HepG2 (cell line): ENCODE data around the gene LIME1. TPM values are rescaled to one million over a fixed set of nuclear protein-coding genes. Genes with fewer than 3 reads are reported as not detected.

ENCODE experiments used
- CEBPG ChIP-seq: IDR thresholded peaks from 2 replicates; pipeline ENCODE4 v1.6.1; 2016
- DR1 ChIP-seq: sonication (generic); formaldehyde crosslinking; IDR thresholded peaks from 2 replicates; pipeline ENCODE4 v1.8.0; 2021; ENCODE audit warnings: mild to moderate bottlenecking, missing genetic modification reagents, inconsistent platforms
- FOXK2 ChIP-seq: fragments of 450-650 bp; IDR thresholded peaks from 2 replicates; pipeline ENCODE4 v1.6.1; 2016
- IKZF4 ChIP-seq: sonication (generic); formaldehyde crosslinking; IDR thresholded peaks from 2 replicates; pipeline ENCODE4 v1.5.1; 2020; ENCODE audit warnings: borderline replicate concordance, mild to moderate bottlenecking, low read depth, missing genetic modification reagents; ENCODE audit errors: not compliant biosample characterization
- KDM5A ChIP-seq: fragments of 200-600 bp; sonication (generic); IDR thresholded peaks from 2 replicates; pipeline ENCODE4 v1.7.0; 2018; ENCODE audit warnings: antibody characterized with exemption, mild to moderate bottlenecking, low read length, borderline replicate concordance
- KLF11 ChIP-seq: IDR thresholded peaks from 2 replicates; pipeline ENCODE4 v1.6.1; 2016; ENCODE audit warnings: missing compliant biosample characterization
- MAFG ChIP-seq: sonication (generic); formaldehyde crosslinking; IDR thresholded peaks from 2 replicates; pipeline ENCODE4 v1.5.1; 2020; ENCODE audit warnings: mild to moderate bottlenecking, missing genetic modification reagents
- MZF1 ChIP-seq: sonication (generic); formaldehyde crosslinking; IDR thresholded peaks from 2 replicates; pipeline ENCODE4 v1.8.1; 2023; ENCODE audit warnings: mild to moderate bottlenecking, missing genetic modification reagents, borderline replicate concordance
- NFATC3 ChIP-seq: sonication (generic); formaldehyde crosslinking; IDR thresholded peaks from 2 replicates; pipeline ENCODE4 v1.5.1; 2020; ENCODE audit warnings: mild to moderate bottlenecking, missing genetic modification reagents
- NFYC ChIP-seq: IDR thresholded peaks from 2 replicates; pipeline ENCODE4 v1.6.1; 2016; ENCODE audit warnings: missing genetic modification reagents, missing compliant biosample characterization
- NR2C2 ChIP-seq: sonication (generic); formaldehyde crosslinking; IDR thresholded peaks from 2 replicates; pipeline ENCODE4 v1.4.0; 2020; ENCODE audit warnings: missing genetic modification reagents, mild to moderate bottlenecking, moderate library complexity, borderline replicate concordance
- POLR2AphosphoS5 ChIP-seq: IDR thresholded peaks from 2 replicates; pipeline ENCODE4 v1.6.1; 2012; ENCODE audit warnings: low read depth, low read length
- POLR2G ChIP-seq: fragments of 200-400 bp; formaldehyde crosslinking; IDR thresholded peaks from 2 replicates; pipeline ENCODE4 v1.6.1; 2018; ENCODE audit warnings: mild to moderate bottlenecking, low read depth, low read length, moderate library complexity
- RBFOX2 ChIP-seq: fragments of 200-400 bp; formaldehyde crosslinking; IDR thresholded peaks from 2 replicates; pipeline ENCODE4 v1.6.1; 2017; ENCODE audit warnings: low read depth, mild to moderate bottlenecking, low read length
- RCOR2 ChIP-seq: IDR thresholded peaks from 2 replicates; pipeline ENCODE4 v1.6.1; 2016; ENCODE audit warnings: missing biosample characterization, missing genetic modification reagents
- RELA ChIP-seq: sonication (generic); formaldehyde crosslinking; IDR thresholded peaks from 2 replicates; pipeline ENCODE4 v1.4.0; 2020; ENCODE audit warnings: missing genetic modification reagents
- SAFB2 ChIP-seq: sonication (generic); formaldehyde crosslinking; IDR thresholded peaks from 2 replicates; pipeline ENCODE4 v1.5.1; 2020; ENCODE audit warnings: missing genetic modification reagents, low read depth, mild to moderate bottlenecking, borderline replicate concordance
- SP2 ChIP-seq: sonication (generic); formaldehyde crosslinking; IDR thresholded peaks from 2 replicates; pipeline ENCODE4 v1.5.1; 2020; ENCODE audit warnings: mild to moderate bottlenecking, missing genetic modification reagents
- ZIK1 ChIP-seq: sonication (generic); formaldehyde crosslinking; IDR thresholded peaks from 2 replicates; pipeline ENCODE4 v1.5.0; 2020; ENCODE audit warnings: mild to moderate bottlenecking, low read depth, missing genetic modification reagents, borderline replicate concordance
- ZNF205 ChIP-seq: IDR thresholded peaks from 2 replicates; pipeline ENCODE4 v1.6.1; 2018; ENCODE audit warnings: missing biosample characterization, missing genetic modification reagents
- ZNF230 ChIP-seq: sonication (generic); formaldehyde crosslinking; IDR thresholded peaks from 2 replicates; pipeline ENCODE4 v1.4.0; 2020; ENCODE audit warnings: mild to moderate bottlenecking, missing genetic modification reagents
- ZNF235 ChIP-seq: sonication (generic); formaldehyde crosslinking; IDR thresholded peaks from 2 replicates; pipeline ENCODE4 v1.8.1; 2023; ENCODE audit warnings: mild to moderate bottlenecking, missing genetic modification reagents, borderline replicate concordance
- ZNF549 ChIP-seq: sonication (generic); formaldehyde crosslinking; IDR thresholded peaks from 2 replicates; pipeline ENCODE4 v1.5.0; 2020; ENCODE audit warnings: missing genetic modification reagents
- ZNF615 ChIP-seq: sonication (generic); formaldehyde crosslinking; IDR thresholded peaks from 2 replicates; pipeline ENCODE4 v1.5.0; 2020; ENCODE audit warnings: mild to moderate bottlenecking, missing genetic modification reagents, borderline replicate concordance
- polyA plus RNA-seq, 8 experiments: library from polyadenylated mRNA; depleted of rRNA in 3 of 8; stranded (reverse) in 7 of 8; unstranded in 1 of 8; fragments of >200 nt; fragmentation: Illumina TruSeq in 4 of 8; extraction: Trizol in 4 of 8; gene quantifications; 2 replicates each; pipeline versions ENCODE4 v1.2.1 to v1.2.3, GENCODE V29; 2011 to 2016; ENCODE audit warnings: low read depth in 4 of 8, missing spikeins in 1 of 8, mixed read lengths in 1 of 8; ENCODE audit not compliant: insufficient read depth in 1 of 8
- total RNA-seq, 5 experiments: library from RNA; depleted of rRNA; stranded (reverse); fragments of >200 nt; fragmentation: Illumina TruSeq; extraction: Trizol; gene quantifications; 2 replicates each; pipeline ENCODE4 v1.2.3, GENCODE V29; 2016; ENCODE audit warnings: low read depth in 1 of 5
- TF ChIP-seq, protein P1 (sequence below): sonication (generic); formaldehyde crosslinking; IDR thresholded peaks from 2 replicates; pipeline ENCODE4 v1.4.0; 2020; ENCODE audit warnings: mild to moderate bottlenecking, missing genetic modification reagents, borderline replicate concordance
- TF ChIP-seq, protein P2 (sequence below): sonication (generic); formaldehyde crosslinking; IDR thresholded peaks from 2 replicates; pipeline ENCODE4 v1.4.0; 2020; ENCODE audit warnings: missing genetic modification reagents, mild to moderate bottlenecking, borderline replicate concordance

Gene LIME1
- total and polyA plus RNA-seq, 2 of the 13 experiments (the other 11 are each of a cell fraction or from before 2014, with no cell fraction given), result 13.0 to 61.5 TPM

DNA sequence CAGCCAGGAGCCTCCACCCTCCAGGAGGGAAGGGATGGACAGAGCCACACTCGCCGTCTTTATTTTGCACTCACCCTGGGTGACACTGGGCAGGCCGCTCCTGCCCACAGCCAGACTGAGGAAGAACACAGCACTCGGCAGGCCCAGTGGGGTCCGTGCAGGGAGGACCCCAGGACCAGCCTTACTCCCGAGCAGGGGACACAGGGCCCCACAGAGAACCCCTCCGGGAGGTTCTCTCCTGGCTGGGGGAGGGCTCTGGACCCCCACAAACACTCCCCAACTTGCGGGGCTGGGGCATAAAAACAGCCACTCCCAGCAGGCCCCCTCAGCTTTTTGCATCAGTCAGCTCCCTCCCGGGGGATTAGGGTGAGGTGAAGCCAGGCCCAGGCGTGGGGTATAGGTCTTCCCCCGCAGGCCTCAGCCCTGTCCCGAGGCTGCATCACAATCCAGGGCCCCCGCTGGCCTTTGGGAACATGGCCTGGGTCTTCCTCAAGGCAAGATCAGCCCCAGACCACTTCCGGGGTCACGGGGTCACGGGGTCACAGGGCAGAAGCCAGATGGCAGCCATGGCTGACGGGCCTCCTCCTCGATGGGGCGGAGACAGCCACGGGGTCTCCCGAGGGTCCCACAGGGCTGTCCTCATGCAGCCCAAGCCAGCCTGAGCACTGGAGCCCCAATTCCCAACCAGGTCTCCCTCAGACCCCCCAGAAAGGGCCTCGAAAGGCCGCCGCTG lies 36.8 kb upstream of the LIME1 start (continued):
- TF ChIP-seq IKZF4 (no peak), ZNF615 (CRISPR knock-in tag) (no peak), ZNF230 (CRISPR knock-in tag) (0 out of 2 replicates have a peak, but pooled peaks have one; percentile 51), FOXK2 (no peak), NR2C2 (CRISPR knock-in tag) (peak; percentile 91), RBFOX2 (peak; percentile 29), ZIK1 (no peak), ZNF235 (CRISPR knock-in tag) (peak; percentile 55; the same call in 1 of the 2 replicates), KLF11 (CRISPR knock-in tag) (no peak), NFYC (CRISPR knock-in tag) (no peak), CEBPG (no peak), ZNF205 (CRISPR knock-in tag) (no peak), POLR2G (peak; percentile 12; the same call in 1 of the 2 replicates), DR1 (peak; percentile 40; the same call in 1 of the 2 replicates), NFATC3 (CRISPR knock-in tag) (0 out of 2 replicates have a peak, but pooled peaks have one; percentile 40), ZNF549 (CRISPR knock-in tag) (no peak), RELA (CRISPR knock-in tag) (no peak), RCOR2 (CRISPR knock-in tag) (no peak), KDM5A (no peak), SAFB2 (no peak), SP2 (CRISPR knock-in tag) (0 out of 2 replicates have a peak, but pooled peaks have one; percentile 22), MAFG (no peak), POLR2AphosphoS5 (0 out of 2 replicates have a peak, but pooled peaks have one; percentile 1), MZF1 (CRISPR knock-in tag) (no peak)
- TF ChIP-seq, protein P1, sequence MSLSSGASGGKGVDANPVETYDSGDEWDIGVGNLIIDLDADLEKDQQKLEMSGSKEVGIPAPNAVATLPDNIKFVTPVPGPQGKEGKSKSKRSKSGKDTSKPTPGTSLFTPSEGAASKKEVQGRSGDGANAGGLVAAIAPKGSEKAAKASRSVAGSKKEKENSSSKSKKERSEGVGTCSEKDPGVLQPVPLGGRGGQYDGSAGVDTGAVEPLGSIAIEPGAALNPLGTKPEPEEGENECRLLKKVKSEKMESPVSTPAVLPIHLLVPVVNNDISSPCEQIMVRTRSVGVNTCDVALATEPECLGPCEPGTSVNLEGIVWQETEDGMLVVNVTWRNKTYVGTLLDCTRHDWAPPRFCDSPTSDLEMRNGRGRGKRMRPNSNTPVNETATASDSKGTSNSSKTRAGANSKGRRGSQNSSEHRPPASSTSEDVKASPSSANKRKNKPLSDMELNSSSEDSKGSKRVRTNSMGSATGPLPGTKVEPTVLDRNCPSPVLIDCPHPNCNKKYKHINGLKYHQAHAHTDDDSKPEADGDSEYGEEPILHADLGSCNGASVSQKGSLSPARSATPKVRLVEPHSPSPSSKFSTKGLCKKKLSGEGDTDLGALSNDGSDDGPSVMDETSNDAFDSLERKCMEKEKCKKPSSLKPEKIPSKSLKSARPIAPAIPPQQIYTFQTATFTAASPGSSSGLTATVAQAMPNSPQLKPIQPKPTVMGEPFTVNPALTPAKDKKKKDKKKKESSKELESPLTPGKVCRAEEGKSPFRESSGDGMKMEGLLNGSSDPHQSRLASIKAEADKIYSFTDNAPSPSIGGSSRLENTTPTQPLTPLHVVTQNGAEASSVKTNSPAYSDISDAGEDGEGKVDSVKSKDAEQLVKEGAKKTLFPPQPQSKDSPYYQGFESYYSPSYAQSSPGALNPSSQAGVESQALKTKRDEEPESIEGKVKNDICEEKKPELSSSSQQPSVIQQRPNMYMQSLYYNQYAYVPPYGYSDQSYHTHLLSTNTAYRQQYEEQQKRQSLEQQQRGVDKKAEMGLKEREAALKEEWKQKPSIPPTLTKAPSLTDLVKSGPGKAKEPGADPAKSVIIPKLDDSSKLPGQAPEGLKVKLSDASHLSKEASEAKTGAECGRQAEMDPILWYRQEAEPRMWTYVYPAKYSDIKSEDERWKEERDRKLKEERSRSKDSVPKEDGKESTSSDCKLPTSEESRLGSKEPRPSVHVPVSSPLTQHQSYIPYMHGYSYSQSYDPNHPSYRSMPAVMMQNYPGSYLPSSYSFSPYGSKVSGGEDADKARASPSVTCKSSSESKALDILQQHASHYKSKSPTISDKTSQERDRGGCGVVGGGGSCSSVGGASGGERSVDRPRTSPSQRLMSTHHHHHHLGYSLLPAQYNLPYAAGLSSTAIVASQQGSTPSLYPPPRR, result 0 out of 2 replicates have a peak, but pooled peaks have one; percentile 3
- TF ChIP-seq, protein P2, sequence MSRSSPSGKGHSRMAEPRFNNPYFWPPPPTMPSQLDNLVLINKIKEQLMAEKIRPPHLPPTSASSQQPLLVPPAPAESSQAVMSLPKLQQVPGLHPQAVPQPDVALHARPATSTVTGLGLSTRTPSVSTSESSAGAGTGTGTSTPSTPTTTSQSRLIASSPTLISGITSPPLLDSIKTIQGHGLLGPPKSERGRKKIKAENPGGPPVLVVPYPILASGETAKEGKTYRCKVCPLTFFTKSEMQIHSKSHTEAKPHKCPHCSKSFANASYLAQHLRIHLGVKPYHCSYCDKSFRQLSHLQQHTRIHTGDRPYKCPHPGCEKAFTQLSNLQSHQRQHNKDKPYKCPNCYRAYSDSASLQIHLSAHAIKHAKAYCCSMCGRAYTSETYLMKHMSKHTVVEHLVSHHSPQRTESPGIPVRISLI, result no peak
